GM23248 (cell line): ENCODE measurements around the gene LARP1.

Experiments used
- EZH2 ChIP-seq: fragments of 200-600 bp; sonication (generic); IDR thresholded peaks from 2 replicates; pipeline ENCODE4 v1.6.1; 2018; ENCODE audit warnings: antibody characterized with exemption, mild to moderate bottlenecking; ENCODE audit not compliant: insufficient read depth, poor library complexity, severe bottlenecking
- EZH2phosphoT487 ChIP-seq: fragments of 200-600 bp; sonication (generic); IDR thresholded peaks from 2 replicates; pipeline ENCODE4 v1.6.1; 2018; ENCODE audit warnings: antibody characterized with exemption, moderate library complexity, mild to moderate bottlenecking, low read depth; ENCODE audit not compliant: insufficient read depth

DNA sequence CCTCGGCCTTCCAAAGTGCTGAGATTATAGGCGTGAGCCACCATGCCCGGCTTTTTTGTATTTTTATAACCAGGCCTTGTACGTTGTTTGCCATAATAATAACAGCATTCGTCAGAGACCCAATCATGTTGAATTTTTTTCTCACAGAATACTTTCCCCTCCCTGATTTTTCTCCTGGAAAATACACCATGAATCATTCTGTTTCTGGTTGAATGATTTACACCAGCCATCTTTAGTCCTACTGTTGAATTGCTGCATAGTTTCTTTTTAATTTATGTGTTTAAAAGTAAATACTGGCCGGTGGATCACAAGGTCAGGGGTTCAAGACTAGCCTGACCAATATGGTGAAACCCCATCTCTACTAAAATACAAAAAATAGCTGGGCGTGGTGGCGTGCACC, 106.8 kb downstream of the LARP1 start:
- TF ChIP-seq EZH2phosphoT487 (no peak), EZH2 (no peak)
